ENCODE data around the gene DSE. TPM values are rescaled to one million over a fixed set of nuclear protein-coding genes. Genes with fewer than 3 reads are reported as not detected.
"Not testable (repeated sequence)": the region's sequence is repeated elsewhere in the genome, so short reads cannot be mapped to it uniquely, and the experiment has no call there.

DSE gene
- total RNA-seq, 1 experiment from 2014 or later, result 9.8 TPM

DNA sequence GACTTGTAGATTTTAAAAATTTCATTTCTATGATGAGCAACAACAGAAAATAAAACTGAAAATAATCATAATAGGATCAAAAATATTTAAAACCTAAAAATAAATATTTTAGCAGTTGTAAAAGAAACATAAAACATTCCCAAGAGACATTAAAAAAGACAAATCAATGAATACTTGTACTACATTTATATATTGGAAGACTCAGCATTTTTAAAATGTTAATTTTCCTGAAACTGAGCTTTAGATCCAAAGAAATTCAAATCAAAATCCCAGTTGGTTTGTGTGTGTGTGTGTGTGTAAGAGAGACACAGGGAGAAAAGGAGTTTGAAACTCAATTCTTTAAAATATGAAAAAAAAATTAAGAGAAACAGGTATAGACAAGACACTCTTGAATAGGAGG lies 38.7 kb upstream of the DSE start:
- ATAC-seq, result no peak
- TF ChIP-seq, protein P1, sequence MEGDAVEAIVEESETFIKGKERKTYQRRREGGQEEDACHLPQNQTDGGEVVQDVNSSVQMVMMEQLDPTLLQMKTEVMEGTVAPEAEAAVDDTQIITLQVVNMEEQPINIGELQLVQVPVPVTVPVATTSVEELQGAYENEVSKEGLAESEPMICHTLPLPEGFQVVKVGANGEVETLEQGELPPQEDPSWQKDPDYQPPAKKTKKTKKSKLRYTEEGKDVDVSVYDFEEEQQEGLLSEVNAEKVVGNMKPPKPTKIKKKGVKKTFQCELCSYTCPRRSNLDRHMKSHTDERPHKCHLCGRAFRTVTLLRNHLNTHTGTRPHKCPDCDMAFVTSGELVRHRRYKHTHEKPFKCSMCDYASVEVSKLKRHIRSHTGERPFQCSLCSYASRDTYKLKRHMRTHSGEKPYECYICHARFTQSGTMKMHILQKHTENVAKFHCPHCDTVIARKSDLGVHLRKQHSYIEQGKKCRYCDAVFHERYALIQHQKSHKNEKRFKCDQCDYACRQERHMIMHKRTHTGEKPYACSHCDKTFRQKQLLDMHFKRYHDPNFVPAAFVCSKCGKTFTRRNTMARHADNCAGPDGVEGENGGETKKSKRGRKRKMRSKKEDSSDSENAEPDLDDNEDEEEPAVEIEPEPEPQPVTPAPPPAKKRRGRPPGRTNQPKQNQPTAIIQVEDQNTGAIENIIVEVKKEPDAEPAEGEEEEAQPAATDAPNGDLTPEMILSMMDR (conservative IDR thresholded peaks at IDR 0.05; ENCODE audit: low read depth, low read length), result no peak
- Histone ChIP-seq H3K9me3 (ENCODE audit: low read length) (no peaks in the 10 kb centered on the region), H3K4me3 (ENCODE audit: low read length) (no peak overlapping the region), H3K27me3 (ENCODE audit: low read length) (no peaks in the 10 kb centered on the region), H3K79me2 (ENCODE audit: low read length) (no peaks in the 10 kb centered on the region), H3F3A (ENCODE audit: low read length, unreplicated experiment) (no peaks in the 10 kb centered on the region), H3K4me2 (ENCODE audit: low read length) (no peak overlapping the region), H4K20me1 (ENCODE audit: low read length) (no peaks in the 10 kb centered on the region), H3K4me1 (ENCODE audit: insufficient read depth, low read length) (no peaks in the 10 kb centered on the region), H3K27ac (ENCODE audit: low read length) (no peak overlapping the region), H2AFZ (ENCODE audit: low read length) (no peak overlapping the region), H3K9me2 (replicated peaks; ENCODE audit: low read length) (no peaks in the 10 kb centered on the region), H3K36me3 (ENCODE audit: low read depth, low read length) (no peaks in the 10 kb centered on the region), H3K9ac (ENCODE audit: low read length) (no peak overlapping the region)
- DNase-seq, result no peak
- BruUV-seq (replicated peaks), result no TSS peak
- ChIA-PET POLR2A (ENCODE audit: unreplicated experiment) (no interaction called here), CTCF (no interaction called here)
- intact Hi-C loops (cut with micrococcal nuclease), result no loop called here

DNA sequence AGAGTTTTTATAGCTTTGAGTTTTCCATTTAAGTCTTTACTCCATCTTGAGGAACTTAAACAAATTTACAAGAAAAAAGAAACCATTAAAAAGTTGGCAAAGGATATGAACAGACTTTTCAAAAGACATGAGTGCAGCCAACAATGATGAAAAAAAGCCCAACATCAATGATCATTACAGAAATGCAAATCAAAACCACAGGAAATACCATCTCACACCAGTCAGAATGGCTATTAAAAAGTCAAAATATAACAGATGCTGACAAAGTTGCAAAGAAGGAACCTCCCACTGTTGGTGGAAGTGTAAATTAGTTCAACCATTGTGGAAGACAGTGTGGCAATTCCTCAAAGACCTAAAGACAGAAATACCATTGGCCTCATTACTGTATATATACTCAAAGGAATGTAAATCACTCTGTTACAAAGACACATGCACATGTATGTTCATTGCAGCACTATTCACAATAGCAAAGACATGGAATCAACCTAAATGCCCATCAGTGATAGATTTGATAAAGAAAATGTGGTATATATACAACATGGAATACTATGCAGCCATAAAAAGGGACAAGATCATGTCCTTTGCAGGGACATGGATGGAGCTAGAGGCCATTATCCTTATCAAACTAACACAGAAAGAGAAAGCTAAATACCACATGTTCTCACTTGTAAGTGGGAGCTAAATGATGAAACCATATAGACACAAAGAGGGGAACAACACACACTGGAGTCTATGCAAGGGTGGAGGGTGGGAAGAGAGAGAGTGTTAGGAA lies 35.9 kb upstream of the DSE start:
- H3K27me3 ChIP-seq (ENCODE audit: low read length); H3K79me2 ChIP-seq (ENCODE audit: low read length); H3K4me2 ChIP-seq (ENCODE audit: low read length); H3K4me1 ChIP-seq (ENCODE audit: insufficient read depth, low read length); H3K27ac ChIP-seq (ENCODE audit: low read length); H3K36me3 ChIP-seq (ENCODE audit: low read depth, low read length); H3F3A ChIP-seq (ENCODE audit: low read length, unreplicated experiment); H2AFZ ChIP-seq (ENCODE audit: low read length); H3K9me2 ChIP-seq (replicated peaks; ENCODE audit: low read length); intact Hi-C loops (cut with micrococcal nuclease); ATAC-seq; BruUV-seq (replicated peaks); DNase-seq; POLR2A ChIA-PET (ENCODE audit: unreplicated experiment); H4K20me1 ChIP-seq (ENCODE audit: low read length); H3K4me3 ChIP-seq (ENCODE audit: low read length); H3K9me3 ChIP-seq (ENCODE audit: low read length); CTCF ChIA-PET; H3K9ac ChIP-seq (ENCODE audit: low read length): not testable (repeated sequence)

DNA sequence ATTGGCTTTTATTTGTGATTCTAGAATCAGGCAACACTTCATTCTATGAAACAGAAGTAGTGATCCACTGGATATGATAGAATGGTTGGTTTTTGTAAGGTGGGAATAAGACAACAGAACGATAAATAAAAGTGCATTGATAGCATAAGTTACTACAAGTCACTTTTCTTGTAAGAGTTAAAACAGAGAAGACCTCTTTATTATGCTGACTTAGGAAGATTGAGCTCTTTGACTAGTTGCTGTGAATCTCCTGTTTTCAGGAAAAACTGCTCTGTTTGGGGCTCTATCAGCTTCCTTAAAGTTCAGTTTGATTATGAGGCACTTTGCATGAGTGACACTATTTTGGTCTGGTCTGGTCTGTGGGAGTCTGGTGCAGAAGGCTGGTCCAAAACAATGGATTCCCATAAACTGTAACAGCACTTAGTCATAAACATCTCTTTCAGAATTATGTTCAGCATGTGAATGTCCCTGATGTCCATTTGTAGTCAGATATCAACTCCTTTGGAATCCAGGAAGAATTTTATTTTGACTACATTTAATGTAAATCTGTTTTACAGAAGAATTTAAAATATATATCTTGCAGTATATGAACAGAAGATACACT lies 35.0 kb upstream of the DSE start:
- Histone ChIP-seq H3K4me1 (ENCODE audit: insufficient read depth, low read length) (no peaks in the 10 kb centered on the region), H3K9me2 (replicated peaks; ENCODE audit: low read length) (no peaks in the 10 kb centered on the region), H3K36me3 (ENCODE audit: low read depth, low read length) (no peaks in the 10 kb centered on the region), H3F3A (ENCODE audit: low read length, unreplicated experiment) (no peaks in the 10 kb centered on the region), H4K20me1 (ENCODE audit: low read length) (no peaks in the 10 kb centered on the region), H3K4me2 (ENCODE audit: low read length) (no peak overlapping the region), H3K27me3 (ENCODE audit: low read length) (no peaks in the 10 kb centered on the region), H3K27ac (ENCODE audit: low read length) (no peak overlapping the region), H3K4me3 (ENCODE audit: low read length) (no peak overlapping the region), H2AFZ (ENCODE audit: low read length) (no peak overlapping the region), H3K79me2 (ENCODE audit: low read length) (no peaks in the 10 kb centered on the region), H3K9me3 (ENCODE audit: low read length) (no peaks in the 10 kb centered on the region), H3K9ac (ENCODE audit: low read length) (no peak overlapping the region)
- intact Hi-C loops (cut with micrococcal nuclease), result no loop called here
- ATAC-seq, result no peak
- BruUV-seq (replicated peaks), result no TSS peak
- ChIA-PET CTCF (no interaction called here), POLR2A (ENCODE audit: unreplicated experiment) (no interaction called here)
- DNase-seq, result no peak
- TF ChIP-seq EZH2 (IDR thresholded peaks at IDR 0.05; ENCODE audit: low read length, unreplicated experiment), result no peak
- no peak for TF ChIP-seq EZH2phosphoT487 (IDR thresholded peaks at IDR 0.05; ENCODE audit: borderline replicate concordance, low read length)
- TF ChIP-seq, protein P1 (conservative IDR thresholded peaks at IDR 0.05; ENCODE audit: low read depth, low read length), result no peak

Measured in PC-3 (cell line).